ENCODE data around the gene GAB4. TPM values are rescaled to one million over a fixed set of nuclear protein-coding genes. Genes with fewer than 3 reads are reported as not detected.
"Not testable (repeated sequence)": the region's sequence is repeated elsewhere in the genome, so short reads cannot be mapped to it uniquely, and the experiment has no call there.

GAB4 gene
- total RNA-seq, 2 donors from 2014 or later: not detected

- H3K36me3 Mint-ChIP-seq (ENCODE audit: insufficient read depth in 2 of 2); H3K4me1 Mint-ChIP-seq (ENCODE audit: low read depth); H3K27ac Mint-ChIP-seq; H3K9me3 Mint-ChIP-seq; ATAC-seq (replicated peaks in 1 of 2); H3K4me3 Mint-ChIP-seq; DNase-seq: not testable (repeated sequence)
- peaks cover 34% of the 10 kb centered on the region for H3K27me3 Mint-ChIP-seq (ENCODE audit: low read depth)
Observed at GRCh38 chr22:17024380-17024779, 16.4 kb upstream of the GAB4 start.

- not testable (repeated sequence) for H3K4me1 Mint-ChIP-seq (ENCODE audit: low read depth); H3K9me3 Mint-ChIP-seq; H3K36me3 Mint-ChIP-seq (ENCODE audit: insufficient read depth in 2 of 2); ATAC-seq (replicated peaks in 1 of 2); DNase-seq; H3K4me3 Mint-ChIP-seq; H3K27ac Mint-ChIP-seq
- peaks cover 14% of the 10 kb centered on the region for H3K27me3 Mint-ChIP-seq (ENCODE audit: low read depth)
Observed at GRCh38 chr22:17015552-17015951, 7.5 kb upstream of the GAB4 start.

GRCh38 chr22:17014101-17014440 lies 6.0 kb upstream of the GAB4 start:
- H3K27me3 Mint-ChIP-seq (ENCODE audit: low read depth); H3K4me3 Mint-ChIP-seq; H3K4me1 Mint-ChIP-seq (ENCODE audit: low read depth); DNase-seq; H3K36me3 Mint-ChIP-seq (ENCODE audit: insufficient read depth in 2 of 2); H3K9me3 Mint-ChIP-seq; H3K27ac Mint-ChIP-seq; ATAC-seq (replicated peaks in 1 of 2): not testable (repeated sequence)

DNA sequence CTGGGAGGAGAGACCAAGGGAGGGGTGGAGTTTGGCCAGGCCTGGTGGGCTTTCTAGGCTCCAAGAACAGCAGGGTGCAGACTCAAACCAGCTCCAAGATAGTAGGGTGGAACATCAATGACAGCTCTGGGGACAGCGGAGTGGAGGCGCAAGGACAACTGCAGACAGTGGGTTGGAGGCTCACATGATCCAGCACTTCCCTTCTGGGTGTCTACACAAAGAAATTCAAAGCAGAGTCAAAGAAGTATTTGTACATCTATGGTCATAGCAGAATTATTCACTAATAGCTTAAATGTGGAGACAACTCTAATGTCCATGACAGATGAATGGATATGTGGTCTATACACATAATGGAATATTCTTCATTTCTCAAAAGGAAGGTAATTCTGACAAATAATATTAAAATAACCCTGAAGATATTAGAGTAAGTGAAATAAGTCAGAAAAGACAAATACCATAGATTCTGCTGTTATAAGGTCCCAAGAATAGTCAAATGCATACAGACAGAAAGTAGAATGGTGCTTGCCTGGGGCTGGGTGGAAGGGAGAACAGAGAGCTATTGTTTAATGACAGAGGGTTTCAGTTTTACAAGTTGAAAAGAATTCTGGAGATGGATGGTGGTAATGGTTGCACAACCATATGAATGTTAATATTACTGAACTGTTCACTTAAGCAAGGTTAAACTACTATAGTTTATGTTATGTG lies 5.5 kb upstream of the GAB4 start:
- no peaks in the 10 kb centered on the region for H3K9me3 Mint-ChIP-seq
- H3K36me3 Mint-ChIP-seq (ENCODE audit: insufficient read depth in 2 of 2): no peaks in the 10 kb centered on the region
- ATAC-seq (replicated peaks in 1 of 2) (no peak), DNase-seq (no peak)
- no peaks in the 10 kb centered on the region for H3K4me1 Mint-ChIP-seq (ENCODE audit: low read depth)
- H3K4me3 Mint-ChIP-seq: no peak overlapping the region
- H3K27ac Mint-ChIP-seq: no peak overlapping the region
- H3K27me3 Mint-ChIP-seq (ENCODE audit: low read depth): peaks cover 11% of the 10 kb centered on the region

- no peaks in the 10 kb centered on the region for H3K4me1 Mint-ChIP-seq (ENCODE audit: low read depth)
- peaks cover 0 to 2% of the 10 kb centered on the region in 2 donors for H3K36me3 Mint-ChIP-seq (ENCODE audit: insufficient read depth in 2 of 2)
- DNase-seq (no peak), ATAC-seq (replicated peaks in 1 of 2) (no peak)
- peaks cover 16% of the 10 kb centered on the region for H3K27me3 Mint-ChIP-seq (ENCODE audit: low read depth)
- no peak overlapping the region for H3K27ac Mint-ChIP-seq
- H3K4me3 Mint-ChIP-seq: no peak overlapping the region
- no peaks in the 10 kb centered on the region for H3K9me3 Mint-ChIP-seq
Observed at GRCh38 chr22:17012267-17012666, 4.2 kb upstream of the GAB4 start.

- Mint-ChIP-seq H3K27me3 (ENCODE audit: low read depth) (peaks cover 39% of the 10 kb centered on the region), H3K4me3 (no peak overlapping the region), H3K4me1 (ENCODE audit: low read depth) (no peaks in the 10 kb centered on the region), H3K36me3 (ENCODE audit: insufficient read depth in 2 of 2) (peaks cover 0 to 2% of the 10 kb centered on the region in 2 donors), H3K27ac (no peak overlapping the region), H3K9me3 (peaks cover 0 to 2% of the 10 kb centered on the region in 2 donors)
- DNase-seq (no peak), ATAC-seq (replicated peaks in 1 of 2) (no peak)
Observed at GRCh38 chr22:17009640-17010291, 1.7 kb upstream of the GAB4 start.

DNA sequence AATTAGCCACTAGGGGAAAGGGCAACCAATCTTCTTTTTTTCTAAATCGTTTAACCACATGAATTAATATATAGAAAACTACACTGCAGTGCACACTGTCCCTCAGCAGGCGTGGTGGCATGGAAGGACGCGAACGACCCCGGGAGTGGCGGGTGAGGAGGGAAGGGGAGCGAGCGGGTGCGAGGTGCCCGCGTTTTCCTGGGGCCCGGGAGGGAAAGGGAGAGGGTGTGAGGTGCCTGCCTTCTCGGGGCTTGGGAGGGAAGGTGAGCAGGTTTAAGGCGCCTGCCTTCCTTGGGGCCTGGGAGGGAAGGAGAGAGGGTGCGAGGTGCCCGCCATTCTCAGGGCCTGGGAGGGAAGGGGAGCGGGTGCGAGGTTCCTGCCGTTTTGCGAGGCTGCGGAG lies 765 bp downstream of the GAB4 start:
- peaks cover 54% of the 10 kb centered on the region for H3K27me3 Mint-ChIP-seq (ENCODE audit: low read depth)
- H3K4me3 Mint-ChIP-seq: no peak overlapping the region
- no peaks in the 10 kb centered on the region for H3K4me1 Mint-ChIP-seq (ENCODE audit: low read depth)
- peaks cover 2 to 6% of the 10 kb centered on the region in 2 donors for H3K9me3 Mint-ChIP-seq
- no peak for DNase-seq
- H3K27ac Mint-ChIP-seq: no peak overlapping the region
- no peak for ATAC-seq (replicated peaks in 1 of 2)
- peaks cover 5% of the 10 kb centered on the region in 2 donors for H3K36me3 Mint-ChIP-seq (ENCODE audit: insufficient read depth in 2 of 2)

DNA sequence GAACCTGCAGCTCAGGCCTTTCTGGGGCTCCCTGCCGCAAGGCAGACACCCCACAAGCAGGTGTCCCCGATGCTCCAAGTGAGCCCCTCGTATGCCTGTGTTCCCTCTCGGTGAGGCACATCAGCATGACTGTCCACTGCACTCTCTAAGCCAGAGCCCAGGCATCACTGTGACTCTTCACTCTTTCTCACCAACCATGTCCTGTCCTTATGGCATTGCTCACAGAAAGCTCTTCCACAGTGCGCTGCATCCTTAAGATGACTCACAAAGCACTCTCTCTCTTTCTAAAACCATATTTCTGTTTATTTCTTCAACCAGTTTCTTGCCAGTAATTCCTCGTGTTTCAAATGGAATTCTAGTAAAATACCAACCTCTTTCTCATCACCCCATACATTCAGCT lies 18.1 kb downstream of the GAB4 start:
- H3K36me3 Mint-ChIP-seq (ENCODE audit: insufficient read depth in 2 of 2): no peaks in the 10 kb centered on the region
- H3K27me3 Mint-ChIP-seq (ENCODE audit: low read depth): peaks cover 28% of the 10 kb centered on the region
- H3K27ac Mint-ChIP-seq: no peak overlapping the region
- ATAC-seq (replicated peaks in 1 of 2) (peak in 1 of 2 donors; percentile 52), DNase-seq (no peak)
- no peak overlapping the region for H3K4me3 Mint-ChIP-seq
- H3K9me3 Mint-ChIP-seq: peaks cover 0 to 1% of the 10 kb centered on the region in 2 donors
- peaks cover 6% of the 10 kb centered on the region for H3K4me1 Mint-ChIP-seq (ENCODE audit: low read depth)

GRCh38 chr22:16988257-16988656 lies 19.8 kb downstream of the GAB4 start:
- Mint-ChIP-seq H3K36me3 (ENCODE audit: insufficient read depth in 2 of 2) (peaks cover 0 to under 1% of the 10 kb centered on the region in 2 donors), H3K27ac (no peak overlapping the region), H3K27me3 (ENCODE audit: low read depth) (peaks cover 21% of the 10 kb centered on the region), H3K4me3 (no peak overlapping the region), H3K4me1 (ENCODE audit: low read depth) (peaks cover 6% of the 10 kb centered on the region), H3K9me3 (peaks cover 0 to 6% of the 10 kb centered on the region in 2 donors)
- DNase-seq: no peak
- ATAC-seq (replicated peaks in 1 of 2): no peak

GRCh38 chr22:16987822-16988221 lies 20.2 kb downstream of the GAB4 start:
- H3K4me1 Mint-ChIP-seq (ENCODE audit: low read depth): peaks cover 6% of the 10 kb centered on the region
- H3K4me3 Mint-ChIP-seq: no peak overlapping the region
- ATAC-seq (replicated peaks in 1 of 2) (no peak), DNase-seq (no peak)
- H3K36me3 Mint-ChIP-seq (ENCODE audit: insufficient read depth in 2 of 2): peaks cover 0 to 2% of the 10 kb centered on the region in 2 donors
- H3K27ac Mint-ChIP-seq: no peak overlapping the region
- H3K9me3 Mint-ChIP-seq: peaks cover 0 to 8% of the 10 kb centered on the region in 2 donors
- peaks cover 17% of the 10 kb centered on the region for H3K27me3 Mint-ChIP-seq (ENCODE audit: low read depth)

DNA sequence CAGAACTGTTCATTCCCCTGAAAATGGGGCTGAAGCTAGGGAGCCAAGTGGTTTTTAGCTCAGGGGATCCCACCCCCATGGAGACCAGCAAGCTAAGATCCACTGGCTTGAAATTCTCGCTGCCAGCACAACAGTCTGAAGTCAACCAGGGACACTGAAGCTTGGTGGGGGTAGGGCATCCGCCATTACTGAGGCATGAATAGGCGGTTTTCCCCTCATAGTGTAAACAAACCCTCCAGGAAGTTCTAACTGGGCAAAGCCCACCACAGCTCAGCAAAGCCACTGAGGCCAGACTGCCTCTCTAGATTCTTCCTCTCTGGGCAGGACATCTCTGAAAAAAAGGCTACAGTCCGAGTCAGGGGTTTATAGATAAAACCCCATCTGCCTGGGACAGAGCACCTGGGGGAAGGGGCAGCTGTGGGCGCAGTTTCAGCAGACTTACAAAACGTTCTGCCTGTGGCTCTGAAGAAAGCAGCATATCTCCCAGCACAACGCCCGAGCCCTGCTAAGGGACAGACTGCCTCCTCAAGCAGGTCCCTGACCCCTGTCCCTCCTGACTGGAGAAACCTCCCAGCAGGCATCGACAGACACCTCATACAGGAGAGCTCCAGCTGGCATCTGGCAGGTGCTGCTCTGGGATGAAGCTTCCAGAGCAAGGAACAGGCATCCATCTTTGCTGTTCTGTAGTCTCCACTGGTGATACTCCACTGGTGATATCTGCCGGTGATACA lies 32.7 kb downstream of the GAB4 start:
- Mint-ChIP-seq H3K9me3 (peaks cover 3 to 5% of the 10 kb centered on the region in 2 donors), H3K4me1 (ENCODE audit: low read depth) (peaks cover 3% of the 10 kb centered on the region), H3K36me3 (ENCODE audit: insufficient read depth in 2 of 2) (no peaks in the 10 kb centered on the region), H3K27ac (no peak overlapping the region), H3K27me3 (ENCODE audit: low read depth) (peaks cover 13% of the 10 kb centered on the region), H3K4me3 (no peak overlapping the region)
- no peak for DNase-seq
- ATAC-seq (replicated peaks in 1 of 2): no peak

- Mint-ChIP-seq H3K4me3 (no peak overlapping the region), H3K36me3 (ENCODE audit: insufficient read depth in 2 of 2) (no peaks in the 10 kb centered on the region), H3K27me3 (ENCODE audit: low read depth) (peaks cover 13% of the 10 kb centered on the region), H3K9me3 (peaks cover 0 to 2% of the 10 kb centered on the region in 2 donors), H3K4me1 (ENCODE audit: low read depth) (peaks cover 10% of the 10 kb centered on the region), H3K27ac (no peak overlapping the region)
- DNase-seq (no peak), ATAC-seq (replicated peaks in 1 of 2) (no peak)
Observed at GRCh38 chr22:16974298-16975084, 33.5 kb downstream of the GAB4 start.

All from activated T-cell treated with anti-CD3 and anti-CD28 coated beads, Interleukin-2, amount 50 U/mL, for 72 hours (primary cell).